ENCODE results near the gene HOXA4.

The HOXA4 gene

GRCh38 chr7:27141923-27142579 is 11.5 kb upstream of the HOXA4 start:
- Histone ChIP-seq H3K27me3 (peaks cover 57 to 80% (median 64%) of the 10 kb centered on the region in 11 experiments), H3K27ac (no peak overlapping the region), H3K9me3 (replicated peaks in 1 of 11) (peaks cover 56 to 69% (median 62%) of the 10 kb centered on the region in 11 experiments), H3K4me3 (no peak overlapping the region), H3K4me2 (no peak overlapping the region), H4K20me1 (no peaks in the 10 kb centered on the region), H3K36me3 (peaks cover 0 to 16% (median 0%) of the 10 kb centered on the region in 11 experiments; a peak in 3 of 22 replicates), H3K9ac (no peak overlapping the region), H3K4me1 (peaks cover 4 to 11% (median 8%) of the 10 kb centered on the region in 10 experiments; a peak in 19 of 20 replicates)
- no peak for TF ChIP-seq Cebpa-rat (IDR thresholded peaks at IDR 0.05)

GRCh38 chr7:27141137-27141922 is 10.8 kb upstream of the HOXA4 start:
- H3K27me3 ChIP-seq, result peaks cover 49 to 80% (median 64%) of the 10 kb centered on the region in 11 experiments
- H3K9ac ChIP-seq, result no peak overlapping the region
- peaks cover 0 to 16% (median 0%) of the 10 kb centered on the region in 11 experiments; a peak in 3 of 22 replicates for H3K36me3 ChIP-seq
- peaks cover 8 to 16% (median 15%) of the 10 kb centered on the region in 10 experiments; a peak in 19 of 20 replicates for H3K4me1 ChIP-seq
- H4K20me1 ChIP-seq, result no peaks in the 10 kb centered on the region
- TF ChIP-seq Cebpa-rat (IDR thresholded peaks at IDR 0.05), result no peak
- H3K4me2 ChIP-seq, result no peak overlapping the region
- no peak overlapping the region for H3K27ac ChIP-seq
- H3K4me3 ChIP-seq, result no peak overlapping the region
- H3K9me3 ChIP-seq (replicated peaks in 1 of 11), result peaks cover 49 to 64% (median 55%) of the 10 kb centered on the region in 11 experiments

- no peak overlapping the region for H3K27ac ChIP-seq
- H3K4me1 ChIP-seq, result peaks cover 16 to 27% (median 24%) of the 10 kb centered on the region in 10 experiments
- H3K9me3 ChIP-seq (replicated peaks in 1 of 11), result peaks cover 38 to 61% (median 44%) of the 10 kb centered on the region in 11 experiments
- peaks cover 39 to 76% (median 58%) of the 10 kb centered on the region in 11 experiments for H3K27me3 ChIP-seq
- no peak overlapping the region for H3K4me2 ChIP-seq
- H4K20me1 ChIP-seq, result no peaks in the 10 kb centered on the region
- H3K36me3 ChIP-seq, result peaks cover 0 to 9% (median 0%) of the 10 kb centered on the region in 11 experiments; a peak in 3 of 22 replicates
- TF ChIP-seq Cebpa-rat (IDR thresholded peaks at IDR 0.05), result no peak
- H3K9ac ChIP-seq, result no peak overlapping the region
- no peak overlapping the region for H3K4me3 ChIP-seq
These were observed 9.7 kb upstream of the HOXA4 start for GRCh38 chr7:27140126-27140857.

GRCh38 chr7:27139334-27140125 is 9.0 kb upstream of the HOXA4 start:
- Histone ChIP-seq H3K9ac (no peak overlapping the region), H3K27ac (no peak overlapping the region), H3K36me3 (peaks cover 0 to 7% (median 0%) of the 10 kb centered on the region in 11 experiments; a peak in 2 of 22 replicates), H3K4me3 (no peak overlapping the region), H3K9me3 (replicated peaks in 1 of 11) (peaks cover 31 to 55% (median 37%) of the 10 kb centered on the region in 11 experiments), H3K4me1 (peaks cover 23 to 34% (median 31%) of the 10 kb centered on the region in 10 experiments), H3K4me2 (no peak overlapping the region), H3K27me3 (peaks cover 31 to 68% (median 50%) of the 10 kb centered on the region in 11 experiments), H4K20me1 (no peaks in the 10 kb centered on the region)
- no peak for TF ChIP-seq Cebpa-rat (IDR thresholded peaks at IDR 0.05)

- no peak overlapping the region for H3K4me2 ChIP-seq
- peaks cover 26 to 63% (median 44%) of the 10 kb centered on the region in 11 experiments for H3K27me3 ChIP-seq
- no peak overlapping the region for H3K27ac ChIP-seq
- H3K9ac ChIP-seq, result no peak overlapping the region
- no peak for TF ChIP-seq Cebpa-rat (IDR thresholded peaks at IDR 0.05)
- H3K9me3 ChIP-seq (replicated peaks in 1 of 11), result peaks cover 25 to 50% (median 31%) of the 10 kb centered on the region in 11 experiments
- no peak overlapping the region for H3K4me3 ChIP-seq
- H4K20me1 ChIP-seq, result no peaks in the 10 kb centered on the region
- peaks cover 23 to 40% (median 32%) of the 10 kb centered on the region in 10 experiments for H3K4me1 ChIP-seq
- H3K36me3 ChIP-seq, result peaks cover 0 to 4% (median 0%) of the 10 kb centered on the region in 11 experiments; a peak in 1 of 22 replicates
These were observed 8.4 kb upstream of the HOXA4 start for GRCh38 chr7:27138985-27139333.

GRCh38 chr7:27138472-27138871 is 7.9 kb upstream of the HOXA4 start:
- peaks cover 20 to 48% (median 31%) of the 10 kb centered on the region in 11 experiments for H3K9me3 ChIP-seq (replicated peaks in 1 of 11)
- no peak for TF ChIP-seq Cebpa-rat (IDR thresholded peaks at IDR 0.05)
- H4K20me1 ChIP-seq, result no peaks in the 10 kb centered on the region
- H3K9ac ChIP-seq, result no peak overlapping the region
- H3K27me3 ChIP-seq, result peaks cover 21 to 58% (median 39%) of the 10 kb centered on the region in 11 experiments
- H3K4me1 ChIP-seq, result peaks cover 23 to 40% (median 32%) of the 10 kb centered on the region in 10 experiments
- no peak overlapping the region for H3K27ac ChIP-seq
- H3K4me2 ChIP-seq, result no peak overlapping the region
- no peak overlapping the region for H3K4me3 ChIP-seq
- H3K36me3 ChIP-seq, result no peaks in the 10 kb centered on the region

GRCh38 chr7:27137640-27138315 is 7.2 kb upstream of the HOXA4 start:
- TF ChIP-seq Cebpa-rat (IDR thresholded peaks at IDR 0.05), result no peak
- peaks cover 13 to 41% (median 27%) of the 10 kb centered on the region in 11 experiments for H3K9me3 ChIP-seq (replicated peaks in 1 of 11)
- H4K20me1 ChIP-seq, result no peaks in the 10 kb centered on the region
- H3K36me3 ChIP-seq, result no peaks in the 10 kb centered on the region
- no peak overlapping the region for H3K4me3 ChIP-seq
- no peak overlapping the region for H3K9ac ChIP-seq
- H3K4me2 ChIP-seq, result peak overlapping the region; percentile 33 to 86 (median 52); a peak in 19 of 22 replicates
- peaks cover 14 to 51% (median 32%) of the 10 kb centered on the region in 11 experiments for H3K27me3 ChIP-seq
- H3K27ac ChIP-seq, result no peak overlapping the region
- peaks cover 23 to 40% (median 32%) of the 10 kb centered on the region in 10 experiments for H3K4me1 ChIP-seq

- H4K20me1 ChIP-seq, result no peaks in the 10 kb centered on the region
- TF ChIP-seq Cebpa-rat (IDR thresholded peaks at IDR 0.05), result no peak
- H3K27me3 ChIP-seq, result peaks cover 0 to 26% (median 15%) of the 10 kb centered on the region in 11 experiments; a peak in 16 of 22 replicates
- H3K36me3 ChIP-seq, result no peaks in the 10 kb centered on the region; a peak in 1 of 22 replicates
- peaks cover 23 to 40% (median 32%) of the 10 kb centered on the region in 10 experiments for H3K4me1 ChIP-seq
- H3K27ac ChIP-seq, result no peak overlapping the region
- no peak overlapping the region for H3K4me3 ChIP-seq
- peak overlapping the region; percentile 15 to 86 (median 45); a peak in 16 of 22 replicates for H3K4me2 ChIP-seq
- H3K9me3 ChIP-seq (replicated peaks in 1 of 11), result peaks cover 20 to 44% (median 36%) of the 10 kb centered on the region in 11 experiments
- no peak overlapping the region for H3K9ac ChIP-seq
These were observed 3.8 kb upstream of the HOXA4 start for GRCh38 chr7:27134392-27134791.
